ENCODE results near the gene TRPV2.

- TF ChIP-seq CTCF (IDR thresholded peaks at IDR 0.05) (no peak), POLR2A (IDR thresholded peaks at IDR 0.05) (no peak)
These were observed 40.8 kb downstream of the TRPV2 start for GRCh38 chr17:16455997-16456741.
